Keratinocyte (primary cell): ENCODE measurements around the gene MRPS5. TPM values are rescaled to one million over a fixed set of nuclear protein-coding genes. Genes with fewer than 3 reads are reported as not detected.

Experiments used
- DNase-seq: peaks from one replicate; pipeline ENCODE4 v3.0.0-alpha.2; 2011; ENCODE audit warnings: low read depth, missing footprints, low spot score
- FAIRE-seq: peaks from 2 replicates; lab custom pipeline; 2011; peaks lifted over from hg19 to GRCh38; lab: Jason Lieb, UNC
- H2AFZ ChIP-seq: 2 replicates; pipeline ENCODE4 v1.6.0; 2012; ENCODE audit warnings: low read length, control low read depth, inconsistent platforms; ENCODE audit not compliant: control insufficient read depth
- H3K27ac ChIP-seq: 2 replicates; pipeline ENCODE4 v1.5.1; 2011; ENCODE audit warnings: low read length; ENCODE audit not compliant: control insufficient read depth, insufficient read depth
- H3K27me3 ChIP-seq: 3 replicates; pipeline ENCODE4 v1.6.0; 2011; ENCODE audit warnings: low read length; ENCODE audit not compliant: control insufficient read depth, insufficient read depth; ENCODE audit errors: extremely low read depth
- H3K36me3 ChIP-seq, 2 experiments: 2 replicates in 1 of 2; 3 replicates in 1 of 2; pipeline ENCODE4 v1.5.1; 2011; ENCODE audit warnings: low read length in 2 of 2, mild to moderate bottlenecking in 1 of 2; ENCODE audit not compliant: control insufficient read depth in 2 of 2, insufficient read depth in 2 of 2; ENCODE audit errors: extremely low read depth in 1 of 2
- H3K4me1 ChIP-seq: 3 replicates; pipeline ENCODE4 v1.5.1; 2011; ENCODE audit warnings: low read length; ENCODE audit not compliant: control insufficient read depth, insufficient read depth; ENCODE audit errors: extremely low read depth
- H3K4me2 ChIP-seq: 3 replicates; pipeline ENCODE4 v1.6.0; 2011; ENCODE audit warnings: low read depth, low read length; ENCODE audit not compliant: control insufficient read depth, insufficient read depth; ENCODE audit errors: extremely low read depth
- H3K4me3 ChIP-seq, 3 experiments: fragments of 200-600 bp in 1 of 3; sonication (generic) in 1 of 3; 2 replicates in 2 of 3; 3 replicates in 1 of 3; pipeline ENCODE4 v1.5.1; 2011 to 2016; ENCODE audit warnings: low read length in 3 of 3, mild to moderate bottlenecking in 3 of 3, control low read depth in 2 of 3, inconsistent platforms in 1 of 3, low read depth in 1 of 3, mixed read lengths in 1 of 3, mixed run types in 1 of 3, moderate library complexity in 1 of 3; ENCODE audit not compliant: control insufficient read depth in 2 of 3, insufficient read depth in 2 of 3; ENCODE audit errors: extremely low read depth in 1 of 3
- H3K79me2 ChIP-seq: 2 replicates; pipeline ENCODE4 v1.6.0; 2012; ENCODE audit warnings: low read length; ENCODE audit not compliant: control insufficient read depth, insufficient read depth
- H3K9ac ChIP-seq: 3 replicates; pipeline ENCODE4 v1.6.0; 2011; ENCODE audit warnings: low read length; ENCODE audit not compliant: control insufficient read depth, insufficient read depth; ENCODE audit errors: extremely low read depth
- H3K9me1 ChIP-seq: 3 replicates; pipeline ENCODE4 v1.6.0; 2011; ENCODE audit warnings: low read length; ENCODE audit not compliant: control insufficient read depth, insufficient read depth; ENCODE audit errors: extremely low read depth
- H3K9me3 ChIP-seq: 2 replicates; pipeline ENCODE4 v1.5.1; 2012; ENCODE audit warnings: low read depth, low read length; ENCODE audit not compliant: control insufficient read depth
- H4K20me1 ChIP-seq: 3 replicates; pipeline ENCODE4 v1.6.0; 2011; ENCODE audit warnings: low read length; ENCODE audit not compliant: control insufficient read depth, insufficient read depth; ENCODE audit errors: extremely low read depth
- EZH2 ChIP-seq: IDR thresholded peaks from one replicate; pipeline ENCODE4 v1.6.1; 2012; ENCODE audit warnings: inconsistent platforms, mild to moderate bottlenecking, low read length, moderate library complexity
- dilution Hi-C: fragments of 300-500 bp; cut with MboI; formaldehyde crosslinking; loops from one replicate; pipeline ENCODE4 v1.7.0; 2020; ENCODE audit warnings: low sequenced_read_pairs; ENCODE audit not compliant: extremely low pct_ligation_motif_present
- polyA plus RNA-seq, 5 experiments: library from polyadenylated mRNA; depleted of rRNA in 3 of 5; stranded (reverse) in 3 of 5; stranded (forward) in 1 of 5; unstranded in 1 of 5; fragments of >200 nt; gene quantifications; 1 replicate in 1 of 5; 2 replicates in 3 of 5; 3 replicates in 1 of 5; pipeline versions ENCODE4 v1.2.1 to v1.2.3, GENCODE V29; 2011 to 2012; ENCODE audit warnings: missing spikeins in 2 of 5, low read depth in 1 of 5, low replicate concordance in 1 of 5
- TF ChIP-seq, protein P1 (sequence below), 3 experiments: IDR thresholded peaks in 1 of 3; conservative IDR thresholded peaks in 1 of 3; optimal IDR thresholded peaks in 1 of 3; 2 replicates in 2 of 3; 3 replicates in 1 of 3; pipeline versions ENCODE3 to v1.5.1; 2011; ENCODE audit warnings: low read length in 3 of 3, mild to moderate bottlenecking in 3 of 3, moderate library complexity in 2 of 3, control low read depth in 1 of 3, inconsistent platforms in 1 of 3; ENCODE audit not compliant: insufficient read depth in 2 of 3; ENCODE audit errors: extremely low read depth in 1 of 3

MRPS5 gene
- polyA plus RNA-seq, 1 donor (not counting 4 experiments of a cell fraction or from before 2014, with no cell fraction given) = 64.9 TPM

DNA sequence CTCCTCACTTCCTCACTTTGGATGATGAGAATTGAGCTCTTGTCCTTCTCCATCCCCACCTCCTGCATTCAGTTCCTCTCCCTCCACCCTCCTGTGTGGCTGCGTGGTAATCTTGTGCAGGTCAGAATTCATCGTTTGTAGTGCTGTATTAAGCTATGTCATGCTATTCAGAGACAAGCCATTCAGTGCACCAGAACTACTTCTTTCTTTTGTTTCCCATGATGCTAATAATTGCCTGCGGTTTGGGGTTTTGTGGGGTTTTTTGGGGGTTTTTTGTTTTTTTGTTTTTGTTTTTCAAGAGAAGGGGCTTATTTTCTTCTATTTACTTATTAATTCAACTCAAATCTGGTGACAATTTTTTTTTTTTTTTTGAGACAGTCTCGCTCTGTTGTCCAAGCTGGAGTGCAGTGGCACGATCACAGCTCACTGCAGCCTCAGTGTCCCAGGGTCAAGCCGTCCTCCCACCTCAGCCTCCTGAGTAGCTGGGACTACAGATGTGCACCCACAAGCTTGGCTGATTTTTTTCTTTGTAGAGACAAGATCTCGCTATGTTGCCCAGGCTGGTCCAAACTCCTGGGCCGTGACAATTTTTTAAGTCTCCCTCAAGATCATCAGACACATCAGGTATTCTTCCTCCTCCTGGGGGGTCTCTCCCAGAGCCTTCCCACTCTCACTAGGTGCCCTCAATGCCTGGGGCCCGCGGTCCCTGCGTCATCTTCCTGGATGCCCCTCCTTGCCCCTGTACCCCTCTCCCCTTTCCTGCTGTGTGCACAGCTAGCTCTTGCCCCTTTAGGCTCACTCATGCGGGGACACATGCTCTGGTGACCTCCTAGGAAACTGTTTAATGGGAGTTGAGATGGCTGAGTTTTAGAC lies 58.3 kb downstream of the MRPS5 start:
- no peak for FAIRE-seq
- no peak for DNase-seq
- peaks cover 3% of the 10 kb centered on the region for H3K4me1 ChIP-seq

DNA sequence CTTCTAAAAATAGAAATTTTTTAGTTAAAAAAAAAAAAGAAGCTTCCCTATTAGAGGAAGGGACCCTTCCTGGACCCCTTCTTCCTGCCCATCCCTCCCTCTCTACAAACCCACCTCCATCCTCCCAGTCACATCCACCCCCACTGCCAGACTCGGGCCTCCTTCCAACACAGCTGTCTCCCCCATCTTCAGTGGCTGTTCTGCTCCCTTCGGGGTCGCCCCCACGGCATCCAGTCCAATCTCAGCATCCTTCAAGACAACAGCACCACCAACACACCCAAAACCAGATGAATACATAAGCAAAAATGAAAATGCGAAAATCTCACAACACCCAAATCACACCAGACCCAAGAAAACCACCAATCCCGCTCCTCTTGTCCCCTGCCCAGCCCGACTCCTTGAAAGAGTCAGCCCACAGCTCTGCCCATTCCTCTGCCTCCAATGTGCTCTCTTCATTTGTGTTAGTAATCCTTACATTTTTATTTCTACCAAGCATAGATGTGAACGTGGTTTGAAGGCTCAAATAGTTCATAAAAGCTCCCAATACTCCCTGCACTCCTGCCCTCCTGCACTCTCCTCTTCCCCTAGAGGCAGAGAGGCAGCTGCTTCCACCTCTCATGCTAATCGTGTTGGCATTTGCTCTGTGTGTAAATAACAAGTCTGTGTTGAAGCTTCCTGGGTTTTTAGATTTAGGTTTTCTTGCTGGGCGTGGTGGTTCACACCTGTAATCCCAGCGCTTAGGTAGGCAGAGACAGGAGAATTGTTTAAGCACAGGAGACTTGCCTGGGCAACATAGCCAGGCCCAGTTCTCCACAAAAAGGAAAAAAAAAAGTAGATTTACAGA lies 59.1 kb downstream of the MRPS5 start:
- Histone ChIP-seq H3K4me3 (no peak overlapping the region), H3K36me3 (no peaks in the 10 kb centered on the region), H3K9ac (no peak overlapping the region), H3K27me3 (no peaks in the 10 kb centered on the region), H4K20me1 (no peaks in the 10 kb centered on the region), H2AFZ (no peak overlapping the region), H3K9me1 (no peaks in the 10 kb centered on the region), H3K9me3 (no peaks in the 10 kb centered on the region), H3K4me1 (peaks cover 3% of the 10 kb centered on the region), H3K4me2 (no peak overlapping the region), H3K79me2 (no peaks in the 10 kb centered on the region), H3K27ac (no peak overlapping the region)
- TF ChIP-seq, protein P1, sequence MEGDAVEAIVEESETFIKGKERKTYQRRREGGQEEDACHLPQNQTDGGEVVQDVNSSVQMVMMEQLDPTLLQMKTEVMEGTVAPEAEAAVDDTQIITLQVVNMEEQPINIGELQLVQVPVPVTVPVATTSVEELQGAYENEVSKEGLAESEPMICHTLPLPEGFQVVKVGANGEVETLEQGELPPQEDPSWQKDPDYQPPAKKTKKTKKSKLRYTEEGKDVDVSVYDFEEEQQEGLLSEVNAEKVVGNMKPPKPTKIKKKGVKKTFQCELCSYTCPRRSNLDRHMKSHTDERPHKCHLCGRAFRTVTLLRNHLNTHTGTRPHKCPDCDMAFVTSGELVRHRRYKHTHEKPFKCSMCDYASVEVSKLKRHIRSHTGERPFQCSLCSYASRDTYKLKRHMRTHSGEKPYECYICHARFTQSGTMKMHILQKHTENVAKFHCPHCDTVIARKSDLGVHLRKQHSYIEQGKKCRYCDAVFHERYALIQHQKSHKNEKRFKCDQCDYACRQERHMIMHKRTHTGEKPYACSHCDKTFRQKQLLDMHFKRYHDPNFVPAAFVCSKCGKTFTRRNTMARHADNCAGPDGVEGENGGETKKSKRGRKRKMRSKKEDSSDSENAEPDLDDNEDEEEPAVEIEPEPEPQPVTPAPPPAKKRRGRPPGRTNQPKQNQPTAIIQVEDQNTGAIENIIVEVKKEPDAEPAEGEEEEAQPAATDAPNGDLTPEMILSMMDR (optimal IDR thresholded peaks at IDR 0.05 in 1 of 3, IDR thresholded peaks at IDR 0.05 in 1 of 3, conservative IDR thresholded peaks at IDR 0.05 in 1 of 3; ENCODE audit: extremely low read depth in 1 of 3, insufficient read depth in 2 of 3, low read length in 3 of 3) = peak in 1 of 3 experiments; percentile 20
- TF ChIP-seq EZH2 = no peak
- no peak for DNase-seq
- dilution Hi-C loops = no loop called here
- no peak for FAIRE-seq

More for the DNA sequence above, 58.3 kb downstream of the MRPS5 start:
- Histone ChIP-seq H3K9me3 (no peaks in the 10 kb centered on the region), H3K4me2 (no peak overlapping the region), H3K4me3 (no peak overlapping the region), H3K9me1 (no peaks in the 10 kb centered on the region), H3K27me3 (no peaks in the 10 kb centered on the region), H3K79me2 (no peaks in the 10 kb centered on the region), H3K9ac (no peak overlapping the region), H3K36me3 (no peaks in the 10 kb centered on the region), H2AFZ (no peak overlapping the region), H4K20me1 (no peaks in the 10 kb centered on the region), H3K27ac (no peak overlapping the region)
- TF ChIP-seq EZH2 = no peak
- TF ChIP-seq, protein P1 (optimal IDR thresholded peaks at IDR 0.05 in 1 of 3, IDR thresholded peaks at IDR 0.05 in 1 of 3, conservative IDR thresholded peaks at IDR 0.05 in 1 of 3; ENCODE audit: extremely low read depth in 1 of 3, insufficient read depth in 2 of 3, low read length in 3 of 3) = no peak
- dilution Hi-C loops = no loop called here
